Panc1 (cell line): ENCODE data around the gene MECR. TPM values are rescaled to one million over a fixed set of nuclear protein-coding genes. Genes with fewer than 3 reads are reported as not detected.

ENCODE experiments used
- ATAC-seq: fragments of 200-7000 bp; cut with Tn5 transposase; 2 replicates; pipeline ENCODE4 v1.9.1; 2020; ENCODE audit warnings: mild to moderate bottlenecking, moderate library complexity
- BruUV-seq: library from RNA; stranded (reverse); fragments of 400-500 nt; replicated peaks from 2 replicates; lab custom pipeline; 2021; lab: Mats Ljungman, UMichigan
- CTCF ChIA-PET: fragments of 300-600 bp; sonication (Branson Sonifier 250); formaldehyde crosslinking; loops from one replicate; lab custom pipeline; 2022; ENCODE audit warnings: antibody characterized with exemption; lab: Charles Lee
- POLR2A ChIA-PET: fragments of 300-600 bp; sonication (Branson Sonifier 250); formaldehyde crosslinking; loops from one replicate; lab custom pipeline; 2022; ENCODE audit warnings: antibody characterized with exemption; lab: Charles Lee
- DNase-seq: peaks from one replicate; pipeline ENCODE4 v3.0.0-alpha.2; 2010; ENCODE audit warnings: low read depth, low spot score
- H3K27ac ChIP-seq: 2 replicates; pipeline ENCODE4 v1.5.1; 2011; ENCODE audit warnings: mild to moderate bottlenecking, low read length, inconsistent platforms
- H3K27me3 ChIP-seq: fragments of 200-500 bp; sonication (Bioruptor generic); 2 replicates; pipeline ENCODE4 v1.6.0; 2014; ENCODE audit warnings: low read length, inconsistent platforms; ENCODE audit not compliant: control insufficient read depth, insufficient read depth
- H3K36me3 ChIP-seq: fragments of 200-500 bp; sonication (Bioruptor generic); 2 replicates; pipeline ENCODE4 v1.5.1; 2014; ENCODE audit warnings: inconsistent platforms, mild to moderate bottlenecking, low read length, moderate library complexity; ENCODE audit not compliant: control insufficient read depth, insufficient read depth
- H3K4me1 ChIP-seq: 2 replicates; pipeline ENCODE4 v1.5.1; 2011; ENCODE audit warnings: inconsistent platforms, mild to moderate bottlenecking, low read length, moderate library complexity; ENCODE audit not compliant: control insufficient read depth, insufficient read depth
- H3K4me3 ChIP-seq, 2 experiments: 2 replicates each; pipeline ENCODE4 v1.5.1; 2011 to 2012; ENCODE audit warnings: low read depth in 2 of 2, low read length in 2 of 2, mild to moderate bottlenecking in 2 of 2, inconsistent platforms in 1 of 2, moderate library complexity in 1 of 2
- H3K9me3 ChIP-seq: fragments of 200-500 bp; sonication (Bioruptor generic); 2 replicates; pipeline ENCODE4 v1.5.1; 2014; ENCODE audit warnings: low read depth, mild to moderate bottlenecking, inconsistent platforms, low read length, moderate library complexity; ENCODE audit not compliant: control insufficient read depth, insufficient read depth
- CTCF ChIP-seq: fragments of 450-650 bp; IDR thresholded peaks from 2 replicates; pipeline ENCODE4 v1.5.1; 2017; ENCODE audit warnings: mild to moderate bottlenecking
- POLR2AphosphoS5 ChIP-seq: IDR thresholded peaks from 2 replicates; pipeline ENCODE4 v1.6.1; 2012; ENCODE audit warnings: mild to moderate bottlenecking, low read depth, low read length, moderate library complexity
- REST ChIP-seq, 2 experiments: IDR thresholded peaks; 2 replicates each; pipeline ENCODE4 v1.6.1; 2011 to 2012; ENCODE audit warnings: low read depth in 2 of 2, control low read depth in 1 of 2, low read length in 1 of 2, mild to moderate bottlenecking in 1 of 2, moderate library complexity in 1 of 2; ENCODE audit not compliant: insufficient read depth in 1 of 2
- SIN3A ChIP-seq: IDR thresholded peaks from 2 replicates; pipeline ENCODE4 v1.6.1; 2012; ENCODE audit warnings: low read depth, mild to moderate bottlenecking, low read length, moderate library complexity, borderline replicate concordance; ENCODE audit not compliant: insufficient read depth
- TCF7L2 ChIP-seq: IDR thresholded peaks from 2 replicates; pipeline ENCODE4 v1.6.1; 2011; ENCODE audit warnings: mild to moderate bottlenecking, low read depth, low read length, inconsistent platforms
- in situ Hi-C: cut with HindIII; loops from 2 replicates; pipeline ENCODE4 v1.10.0; 2016; ENCODE audit warnings: low sequenced_read_pairs, low pct_unique_long_range_greater_than_20kb
- intact Hi-C: fragments of 100-400 bp; cut with micrococcal nuclease; formaldehyde crosslinking; loops from one replicate; pipeline ENCODE4 v1.10.0; 2022; ENCODE audit not compliant: unreplicated experiment
- total RNA-seq: library from RNA; stranded (reverse); gene quantifications from one replicate; pipeline ENCODE4 v1.2.1, GENCODE V29; 2021; ENCODE audit not compliant: unreplicated experiment

Gene MECR
- total RNA-seq, 1 experiment from 2014 or later, result 25.7 TPM

GRCh38 chr1:29218223-29218622, 12.5 kb downstream of the MECR start:
- Histone ChIP-seq H3K4me1 (no peaks in the 10 kb centered on the region), H3K36me3 (no peaks in the 10 kb centered on the region), H3K9me3 (no peaks in the 10 kb centered on the region), H3K4me3 (no peak overlapping the region), H3K27ac (no peak overlapping the region), H3K27me3 (no peaks in the 10 kb centered on the region)
- intact Hi-C loops, result no loop called here
- TF ChIP-seq CTCF (no peak), TCF7L2 (no peak), SIN3A (no peak), POLR2AphosphoS5 (no peak), REST (IDR thresholded peaks at IDR 0.05; ENCODE audit: insufficient read depth in 1 of 2, low read depth in 2 of 2, low read length in 1 of 2) (no peak)
- ATAC-seq (no peak), DNase-seq (no peak)
- CTCF ChIA-PET, result no interaction called here
- no TSS peak for BruUV-seq
- POLR2A ChIA-PET, result interaction anchor here (0.6 kb wide), 1 partner anchor 660 kb away, joined by 3 read pairs; no protein-coding TSS in a partner anchor
- in situ Hi-C loops, result no loop called here

GRCh38 chr1:29217633-29218032, 13.1 kb downstream of the MECR start:
- Histone ChIP-seq H3K9me3 (no peaks in the 10 kb centered on the region), H3K4me1 (no peaks in the 10 kb centered on the region), H3K27me3 (no peaks in the 10 kb centered on the region), H3K27ac (no peak overlapping the region), H3K4me3 (no peak overlapping the region), H3K36me3 (no peaks in the 10 kb centered on the region)
- DNase-seq (no peak), ATAC-seq (no peak)
- no peak for TF ChIP-seq SIN3A
- TF ChIP-seq TCF7L2, result no peak
- TF ChIP-seq REST (IDR thresholded peaks at IDR 0.05; ENCODE audit: insufficient read depth in 1 of 2, low read depth in 2 of 2, low read length in 1 of 2), result no peak
- no peak for TF ChIP-seq CTCF
- no peak for TF ChIP-seq POLR2AphosphoS5
- intact Hi-C loops (no loop called here), in situ Hi-C loops (no loop called here)
- no TSS peak for BruUV-seq
- ChIA-PET CTCF (no interaction called here), POLR2A (no interaction called here)
